ENCODE data around the gene ELMOD2. TPM values are rescaled to one million over a fixed set of nuclear protein-coding genes. Genes with fewer than 3 reads are reported as not detected.

The ELMOD2 gene
- total RNA-seq, 2 experiments from 2014 or later, result 14.4 to 14.8 TPM

GRCh38 chr4:140600408-140600807, 76.4 kb downstream of the ELMOD2 start:
- CTCF ChIA-PET, result interaction anchor here (1.1 kb wide), 1 partner anchor 9 kb away, joined by 4 read pairs; no protein-coding TSS in a partner anchor
- no peak for DNase-seq
- no peaks in the 10 kb centered on the region for H3K36me3 Mint-ChIP-seq (ENCODE audit: low read depth)
- H3K4me1 Mint-ChIP-seq (ENCODE audit: low read depth), result no peaks in the 10 kb centered on the region
- no peaks in the 10 kb centered on the region for H3K27me3 Mint-ChIP-seq (ENCODE audit: low read depth)
- H3K27ac Mint-ChIP-seq, result no peak overlapping the region
- intact Hi-C loops (cut with micrococcal nuclease), result no loop called here
- no peak overlapping the region for H3K4me3 Mint-ChIP-seq
- no peaks in the 10 kb centered on the region for H3K9me3 Mint-ChIP-seq

GRCh38 chr4:140602714-140603113, 78.7 kb downstream of the ELMOD2 start:
- no peak overlapping the region for H3K27ac Mint-ChIP-seq
- CTCF ChIA-PET, result interaction anchor here (1.3 kb wide), 1 partner anchor 243 kb away, joined by 3 read pairs; no protein-coding TSS in a partner anchor

GRCh38 chr4:140603286-140603685, 79.3 kb downstream of the ELMOD2 start:
- intact Hi-C loops (cut with micrococcal nuclease), result no loop called here
- Mint-ChIP-seq H3K27me3 (ENCODE audit: low read depth) (peaks cover 6% of the 10 kb centered on the region), H3K4me3 (no peak overlapping the region), H3K9me3 (no peaks in the 10 kb centered on the region), H3K36me3 (ENCODE audit: low read depth) (no peaks in the 10 kb centered on the region), H3K4me1 (ENCODE audit: low read depth) (no peaks in the 10 kb centered on the region), H3K27ac (peak overlapping the region; percentile 35)
- CTCF ChIA-PET, result interaction anchor here (1.3 kb wide), 1 partner anchor 243 kb away, joined by 3 read pairs; no protein-coding TSS in a partner anchor
- DNase-seq, result no peak

More at GRCh38 chr4:140602714-140603113, 78.7 kb downstream of the ELMOD2 start:
- H3K9me3 Mint-ChIP-seq, result no peaks in the 10 kb centered on the region
- peaks cover 6% of the 10 kb centered on the region for H3K27me3 Mint-ChIP-seq (ENCODE audit: low read depth)
- no peaks in the 10 kb centered on the region for H3K4me1 Mint-ChIP-seq (ENCODE audit: low read depth)
- intact Hi-C loops (cut with micrococcal nuclease), result no loop called here
- no peak for DNase-seq
- no peak overlapping the region for H3K4me3 Mint-ChIP-seq
- H3K36me3 Mint-ChIP-seq (ENCODE audit: low read depth), result no peaks in the 10 kb centered on the region

Other genes with a start within 250 kb of the ELMOD2 start
- 10 to 100 TPM; 44.7 to 49.4 TPM for gene SCOC, start 150.5 kb upstream of the ELMOD2 start, total RNA-seq
- gene CLGN, start 96.5 kb upstream of the ELMOD2 start, total RNA-seq, result under 1 TPM in 1 of 2 experiments, not detected in 1; 0.10 TPM
- gene MGAT4D, start 25.9 kb upstream of the ELMOD2 start, total RNA-seq, result not detected
- not detected for gene UCP1, start 44.8 kb downstream of the ELMOD2 start, total RNA-seq
- under 1 TPM in 1 of 2 experiments, not detected in 1; 0.12 TPM for gene TBC1D9, start 232.2 kb downstream of the ELMOD2 start, total RNA-seq